Stimulated activated CD4-positive, alpha-beta T cell treated with anti-CD3 and anti-CD28 coated beads, TNF-alpha, amount 100 ng/mL, for 4 hours (primary cell): ENCODE data around the gene ABHD6.

Experiments used
- DNase-seq, 3 experiments: peaks; one replicate each; pipeline ENCODE4 v3.0.0-alpha.2; 2020; ENCODE audit warnings: low read depth in 3 of 3

Gene ABHD6

DNA sequence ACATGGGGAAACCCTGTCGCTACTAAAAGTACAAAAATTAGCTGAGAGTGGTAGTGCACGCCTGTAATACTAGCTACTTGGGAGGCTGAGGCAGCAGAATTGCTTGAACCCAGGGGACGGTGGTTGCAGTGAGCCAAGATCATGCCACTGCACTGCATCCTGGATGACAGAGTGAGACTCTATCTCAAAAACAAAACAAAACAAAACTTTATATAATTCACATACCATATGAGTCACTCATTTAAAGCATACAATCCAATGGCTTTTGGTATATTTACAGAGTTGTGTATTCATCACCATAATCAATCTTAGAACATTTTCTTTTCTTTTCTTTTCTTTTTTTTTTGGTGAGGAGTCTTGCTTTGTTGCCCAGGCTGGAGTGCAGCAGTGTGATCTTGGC lies 103.8 kb downstream of the ABHD6 start:
- no peak for DNase-seq

DNA sequence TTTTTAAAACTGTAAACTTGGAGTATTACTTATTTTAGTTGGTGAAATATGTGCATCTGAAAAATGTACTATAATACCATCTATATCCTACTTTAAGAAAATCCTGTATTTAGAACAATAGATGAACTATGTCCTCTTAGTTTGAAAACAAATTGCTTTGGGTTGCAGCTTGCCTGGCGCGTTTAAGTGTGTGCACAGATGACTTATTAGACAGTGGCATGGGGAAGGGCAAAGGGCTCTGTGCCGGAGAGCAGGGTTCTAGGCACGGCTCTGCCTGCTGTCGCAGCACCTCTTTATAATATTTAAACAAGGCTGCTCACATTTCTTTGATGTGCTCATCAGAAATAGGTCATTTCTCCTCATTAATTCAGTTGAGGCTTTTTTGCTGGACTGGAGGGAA lies 105.1 kb downstream of the ABHD6 start:
- no peak for DNase-seq
